IMR-90 (cell line): Measurements from ENCODE around the gene PKD2L1. TPM values are rescaled to one million over a fixed set of nuclear protein-coding genes. Genes with fewer than 3 reads are reported as not detected.

ENCODE experiments used
- ATAC-seq: fragments of 200-7000 bp; cut with Tn5 transposase; 2 replicates; pipeline ENCODE4 v1.9.1; 2020; ENCODE audit warnings: low read depth, mild to moderate bottlenecking, moderate library complexity
- BruUV-seq: library from RNA; stranded (reverse); fragments of 400-500 nt; replicated peaks from 2 replicates; lab custom pipeline; 2021; lab: Mats Ljungman, UMichigan
- CTCF ChIA-PET: fragments of 300-600 bp; formaldehyde crosslinking; extraction: SDS; loops from one replicate; lab custom pipeline; 2021; ENCODE audit warnings: antibody characterized with exemption; lab: Yijun Ruan, JAX
- POLR2A ChIA-PET: fragments of 300-600 bp; sonication (Branson Sonifier 250); formaldehyde crosslinking; loops from one replicate; lab custom pipeline; 2022; ENCODE audit warnings: antibody characterized with exemption; ENCODE audit not compliant: unreplicated experiment; lab: Charles Lee
- DNase-seq: peaks from one replicate; pipeline ENCODE4 v3.0.0; 2013
- H2AFZ ChIP-seq: replicated peaks from 2 replicates; pipeline ENCODE3; 2013; ENCODE audit warnings: low read length, mild to moderate bottlenecking; ENCODE audit not compliant: poor library complexity
- H2AK5ac ChIP-seq: 2 replicates; pipeline ENCODE4 v1.6.1; 2013; ENCODE audit warnings: low read depth, low read length, inconsistent platforms
- H2AK9ac ChIP-seq: replicated peaks from 2 replicates; pipeline ENCODE3; 2013; ENCODE audit warnings: mild to moderate bottlenecking, low read depth, low read length, moderate library complexity; ENCODE audit not compliant: poor library complexity
- H2BK120ac ChIP-seq: 2 replicates; pipeline ENCODE4 v1.6.1; 2013; ENCODE audit warnings: low read depth, low read length, inconsistent platforms
- H2BK15ac ChIP-seq: 3 replicates; pipeline ENCODE4 v1.6.1; 2013; ENCODE audit warnings: low read depth, low read length, inconsistent platforms
- H2BK20ac ChIP-seq: 2 replicates; pipeline ENCODE4 v1.6.1; 2013; ENCODE audit warnings: low read depth, mild to moderate bottlenecking, inconsistent platforms, low read length, moderate library complexity
- H2BK5ac ChIP-seq: 2 replicates; pipeline ENCODE4 v1.6.1; 2013; ENCODE audit warnings: mild to moderate bottlenecking, low read depth, low read length, inconsistent platforms; ENCODE audit not compliant: poor library complexity, severe bottlenecking
- H3K14ac ChIP-seq: replicated peaks from 2 replicates; pipeline ENCODE4 v1.6.1; 2013; ENCODE audit warnings: low read depth, low read length, inconsistent platforms
- H3K18ac ChIP-seq: 2 replicates; pipeline ENCODE4 v1.6.1; 2013; ENCODE audit warnings: low read depth, low read length, control low read depth
- H3K23ac ChIP-seq: 2 replicates; pipeline ENCODE4 v1.6.1; 2013; ENCODE audit warnings: low read depth, low read length, inconsistent platforms
- H3K27ac ChIP-seq: 2 replicates; pipeline ENCODE4 v1.5.1; 2013; ENCODE audit warnings: mild to moderate bottlenecking, control low read depth, low read length; ENCODE audit not compliant: insufficient read depth
- H3K27me3 ChIP-seq: 2 replicates; pipeline ENCODE4 v1.6.1; 2013; ENCODE audit warnings: low read length; ENCODE audit not compliant: control insufficient read depth, insufficient read depth
- H3K36me3 ChIP-seq: 2 replicates; pipeline ENCODE4 v1.6.1; 2013; ENCODE audit warnings: low read length, mixed read lengths; ENCODE audit not compliant: control insufficient read depth, insufficient read depth
- H3K4ac ChIP-seq: 2 replicates; pipeline ENCODE4 v1.6.1; 2013; ENCODE audit warnings: low read depth, low read length, inconsistent platforms
- H3K4me1 ChIP-seq: 2 replicates; pipeline ENCODE4 v1.6.1; 2013; ENCODE audit warnings: low read length, mixed read lengths; ENCODE audit not compliant: control insufficient read depth, insufficient read depth
- H3K4me2 ChIP-seq: 2 replicates; pipeline ENCODE4 v1.6.1; 2013; ENCODE audit warnings: low read depth, mild to moderate bottlenecking, control low read depth, low read length, moderate library complexity
- H3K4me3 ChIP-seq: 2 replicates; pipeline ENCODE4 v1.5.1; 2013; ENCODE audit warnings: low read depth, mild to moderate bottlenecking, control low read depth, low read length, moderate library complexity; ENCODE audit not compliant: insufficient read depth
- H3K56ac ChIP-seq: 2 replicates; pipeline ENCODE4 v1.6.1; 2013; ENCODE audit warnings: low read length, inconsistent platforms; ENCODE audit not compliant: insufficient read depth; ENCODE audit errors: extremely low read depth
- H3K79me1 ChIP-seq, 2 experiments: 2 replicates each; pipeline ENCODE4 v1.6.1; 2013; ENCODE audit warnings: low read length in 2 of 2, inconsistent platforms in 1 of 2, low read depth in 1 of 2
- H3K9ac ChIP-seq: 2 replicates; pipeline ENCODE4 v1.6.1; 2013; ENCODE audit warnings: low read depth, low read length, control low read depth
- H3K9me1 ChIP-seq: 2 replicates; pipeline ENCODE4 v1.6.1; 2013; ENCODE audit warnings: low read length, inconsistent platforms; ENCODE audit not compliant: insufficient read depth
- H3K9me3 ChIP-seq: 2 replicates; pipeline ENCODE4 v1.6.1; 2013; ENCODE audit warnings: low read length; ENCODE audit not compliant: control insufficient read depth, insufficient read depth
- H4K20me1 ChIP-seq: 2 replicates; pipeline ENCODE4 v1.6.1; 2013; ENCODE audit warnings: low read length, inconsistent platforms; ENCODE audit not compliant: insufficient read depth
- H4K5ac ChIP-seq: 2 replicates; pipeline ENCODE4 v1.6.1; 2013; ENCODE audit warnings: mild to moderate bottlenecking, low read depth, low read length, control low read depth
- H4K8ac ChIP-seq, 2 experiments: 2 replicates each; pipeline ENCODE4 v1.6.1; 2013; ENCODE audit warnings: low read depth in 2 of 2, low read length in 2 of 2, control low read depth in 1 of 2, inconsistent platforms in 1 of 2
- H4K91ac ChIP-seq: 2 replicates; pipeline ENCODE4 v1.6.1; 2013; ENCODE audit warnings: low read depth, low read length, inconsistent platforms; ENCODE audit not compliant: insufficient read depth
- BHLHE40 ChIP-seq: fragments of 150-350 bp; IDR thresholded peaks from 2 replicates; pipeline ENCODE4 v1.6.1; 2016; ENCODE audit warnings: mild to moderate bottlenecking, low read depth, low read length
- ELK1 ChIP-seq: fragments of 150-350 bp; IDR thresholded peaks from 2 replicates; pipeline ENCODE4 v1.6.1; 2016; ENCODE audit warnings: low read depth, mild to moderate bottlenecking, low read length, moderate library complexity, borderline replicate concordance
- RAD21 ChIP-seq: IDR thresholded peaks from 2 replicates; pipeline ENCODE4 v1.6.1; 2012; ENCODE audit warnings: low read length, improper control_type of control experiment
- RFX5 ChIP-seq: IDR thresholded peaks from 2 replicates; pipeline ENCODE4 v1.8.0; 2012; ENCODE audit warnings: low read depth, mild to moderate bottlenecking, low read length, moderate library complexity
- WGBS, 2 experiments: methylation state at CpG; one replicate each; pipeline versions ENCODE4 v1.1.5 to v1.1.7; 2013; ENCODE audit warnings: missing lambda C conversion rate in 2 of 2; ENCODE audit not compliant: insufficient read length in 1 of 2; ENCODE audit errors: extremely low coverage in 2 of 2; 5-methylcytosine and 5-hydroxymethylcytosine counted together
- dilution Hi-C: fragments of 300-500 bp; cut with HindIII; formaldehyde crosslinking; loops from one replicate; pipeline ENCODE4 v1.14.3; 2018; ENCODE audit warnings: low sequenced_read_pairs; ENCODE audit not compliant: unreplicated experiment
- in situ Hi-C: fragments of 300-500 bp; cut with MboI; formaldehyde crosslinking; loops from 3 replicates; pipeline ENCODE4 v1.14.3; 2019; ENCODE audit warnings: low sequenced_read_pairs, inconsistent platforms, mixed read lengths
- intact Hi-C: fragments of 100-400 bp; cut with micrococcal nuclease; formaldehyde crosslinking; loops from 2 replicates; pipeline ENCODE4 v1.10.0; 2022
- polyA plus RNA-seq, 3 experiments: library from polyadenylated mRNA; depleted of rRNA; stranded (reverse); fragments of >200 nt; gene quantifications; 2 replicates each; pipeline ENCODE4 v1.2.3, GENCODE V29; 2012; ENCODE audit warnings: low replicate concordance in 1 of 3
- total RNA-seq: library from RNA; depleted of rRNA; stranded (reverse); fragments of >200 nt; gene quantifications from 2 replicates; pipeline ENCODE4 v1.2.3, GENCODE V29; 2012

The PKD2L1 gene
- total and polyA plus RNA-seq, 2 of the 4 experiments (the other 2 are of a cell fraction): not detected

DNA sequence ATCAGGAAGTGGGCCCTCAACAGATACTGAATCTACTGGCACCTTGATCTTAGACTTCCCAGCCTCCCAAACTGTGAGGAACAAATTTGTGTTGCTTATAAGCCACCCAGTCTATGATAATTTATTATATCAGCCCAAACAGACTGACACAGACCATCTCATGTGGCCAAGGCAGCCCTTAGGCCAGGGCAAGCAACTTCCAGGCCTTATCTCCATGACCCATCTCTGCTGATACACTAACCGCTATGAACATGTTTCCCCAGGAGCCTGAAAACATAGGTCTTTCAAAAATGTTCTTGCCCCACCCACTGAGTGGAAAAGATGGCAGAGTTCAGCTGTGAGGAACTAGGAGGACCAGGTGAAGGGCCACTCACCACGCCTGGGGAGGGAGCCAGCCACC lies 40.4 kb downstream of the PKD2L1 start:
- ATAC-seq (no peak), DNase-seq (no peak)
- no peak overlapping the region for H3K18ac ChIP-seq
- intact Hi-C loops: no loop called here
- BruUV-seq: no TSS peak
- ChIA-PET CTCF (no interaction called here), POLR2A (no interaction called here)
- no peak overlapping the region for H2BK5ac ChIP-seq
- H4K8ac ChIP-seq: no peak overlapping the region
- peaks cover 22% of the 10 kb centered on the region for H3K27me3 ChIP-seq
- WGBS, 2 experiments: no CpG with 5 or more reads among the region's 2 CpGs
- no peak overlapping the region for H3K27ac ChIP-seq
- H4K5ac ChIP-seq: no peak overlapping the region
- no peak overlapping the region for H3K4ac ChIP-seq
- no peak overlapping the region for H2BK120ac ChIP-seq
- no peak overlapping the region for H3K4me2 ChIP-seq
- no peak overlapping the region for H3K9ac ChIP-seq
- no peak overlapping the region for H2AFZ ChIP-seq
- H2BK15ac ChIP-seq: no peak overlapping the region
- no peaks in the 10 kb centered on the region for H3K36me3 ChIP-seq
- H2AK9ac ChIP-seq: no peak overlapping the region
- no peaks in the 10 kb centered on the region for H3K9me1 ChIP-seq
- H4K20me1 ChIP-seq: no peaks in the 10 kb centered on the region
- no peak overlapping the region for H3K23ac ChIP-seq
- H2BK20ac ChIP-seq: no peak overlapping the region
- no peaks in the 10 kb centered on the region for H3K9me3 ChIP-seq
- peaks cover 8 to 16% of the 10 kb centered on the region in 2 experiments; a peak in 2 of 4 replicates for H3K79me1 ChIP-seq
- H2AK5ac ChIP-seq: no peak overlapping the region
- H3K4me3 ChIP-seq: no peak overlapping the region
- H3K56ac ChIP-seq: no peak overlapping the region
- peaks cover 3% of the 10 kb centered on the region for H3K4me1 ChIP-seq
- dilution Hi-C loops: no loop called here
- TF ChIP-seq RAD21 (no peak), BHLHE40 (no peak), RFX5 (no peak), ELK1 (no peak)
- in situ Hi-C loops: no loop called here
- H4K91ac ChIP-seq: no peak overlapping the region
- H3K14ac ChIP-seq: no peak overlapping the region
